Natural killer cell treated with Interleukin-12 subunit alpha and Interleukin-12 subunit beta and Interleukin-15 and Interleukin-18, amount 100 ng/mL, for 72 hours (primary cell): ENCODE measurements around the gene GNPTG. TPM values are rescaled to one million over a fixed set of nuclear protein-coding genes. Genes with fewer than 3 reads are reported as not detected.

Experiments used
- ATAC-seq, 2 donors: fragments of 150-1000 bp; cut with Tn5 transposase in 1 of 2; sonication (Bioruptor Pico), chemical (Tn5 transposase) in 1 of 2; 2 replicates each; pipeline ENCODE4 v1.10.0; 2021
- DNase-seq: peaks from one replicate; pipeline ENCODE4 v3.0.0; 2022; ENCODE audit warnings: low spot score
- H3K27ac Mint-ChIP-seq, 2 donors: 1 replicate in 1 of 2; 2 replicates in 1 of 2; pipeline ENCODE4 v1.8.0; 2022; ENCODE audit warnings: mixed read lengths in 2 of 2, mild to moderate bottlenecking in 1 of 2, moderate library complexity in 1 of 2
- H3K27me3 Mint-ChIP-seq, 2 donors: 1 replicate in 1 of 2; 2 replicates in 1 of 2; pipeline ENCODE4 v1.8.0; 2022; ENCODE audit warnings: mixed read lengths in 2 of 2
- H3K36me3 Mint-ChIP-seq: one replicate; pipeline ENCODE4 v1.8.0; 2022; ENCODE audit warnings: mixed read lengths
- H3K4me1 Mint-ChIP-seq, 2 donors: 1 replicate in 1 of 2; 2 replicates in 1 of 2; pipeline ENCODE4 v1.8.0; 2022; ENCODE audit warnings: low read depth in 2 of 2, mixed read lengths in 2 of 2, mild to moderate bottlenecking in 1 of 2
- H3K4me3 Mint-ChIP-seq: one replicate; pipeline ENCODE4 v1.8.0; 2022; ENCODE audit warnings: mixed read lengths
- H3K9me3 Mint-ChIP-seq: 2 replicates; pipeline ENCODE4 v1.8.0; 2022; ENCODE audit warnings: mixed read lengths
- total RNA-seq, 2 donors: library from RNA; stranded (reverse); gene quantifications; one replicate each; pipeline ENCODE4 v1.2.3, GENCODE V29; 2022

Gene GNPTG
- total RNA-seq, 2 donors from 2014 or later, result 36.1 to 38.9 TPM

GRCh38 chr16:1333854-1334700 is 17.7 kb upstream of the GNPTG start:
- Mint-ChIP-seq H3K36me3 (no peaks in the 10 kb centered on the region), H3K27ac (no peak overlapping the region), H3K27me3 (peaks cover 0 to 2% of the 10 kb centered on the region in 2 donors), H3K4me1 (peaks cover 0 to 8% of the 10 kb centered on the region in 2 donors), H3K4me3 (no peak overlapping the region), H3K9me3 (no peaks in the 10 kb centered on the region)
- ATAC-seq, result no peak
- DNase-seq, result no peak

DNA sequence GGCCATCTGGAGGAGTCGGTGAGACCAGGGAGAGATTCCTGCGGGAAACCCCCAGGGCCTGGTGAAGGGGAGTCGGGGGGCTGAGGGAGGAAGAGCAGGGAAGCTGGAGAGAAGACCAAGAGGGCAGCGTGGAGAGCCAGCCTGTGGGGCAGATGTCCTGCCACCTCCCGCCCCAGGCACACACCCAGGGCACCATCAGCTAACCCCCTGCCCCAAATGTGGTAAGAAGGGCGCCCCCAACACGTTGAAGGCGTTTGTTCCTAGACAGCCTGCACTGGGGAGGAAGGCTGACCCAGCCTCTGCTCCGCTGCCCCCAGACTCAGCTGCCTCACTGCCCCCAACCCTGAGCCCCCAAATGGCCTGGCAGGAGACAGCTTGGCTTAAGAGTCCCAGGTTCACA is 17.0 kb upstream of the GNPTG start:
- Mint-ChIP-seq H3K4me3 (no peak overlapping the region), H3K36me3 (no peaks in the 10 kb centered on the region), H3K27ac (no peak overlapping the region), H3K4me1 (peaks cover 0 to 8% of the 10 kb centered on the region in 2 donors), H3K27me3 (peaks cover 0 to 2% of the 10 kb centered on the region in 2 donors), H3K9me3 (no peaks in the 10 kb centered on the region)
- no peak for DNase-seq
- ATAC-seq, result no peak

DNA sequence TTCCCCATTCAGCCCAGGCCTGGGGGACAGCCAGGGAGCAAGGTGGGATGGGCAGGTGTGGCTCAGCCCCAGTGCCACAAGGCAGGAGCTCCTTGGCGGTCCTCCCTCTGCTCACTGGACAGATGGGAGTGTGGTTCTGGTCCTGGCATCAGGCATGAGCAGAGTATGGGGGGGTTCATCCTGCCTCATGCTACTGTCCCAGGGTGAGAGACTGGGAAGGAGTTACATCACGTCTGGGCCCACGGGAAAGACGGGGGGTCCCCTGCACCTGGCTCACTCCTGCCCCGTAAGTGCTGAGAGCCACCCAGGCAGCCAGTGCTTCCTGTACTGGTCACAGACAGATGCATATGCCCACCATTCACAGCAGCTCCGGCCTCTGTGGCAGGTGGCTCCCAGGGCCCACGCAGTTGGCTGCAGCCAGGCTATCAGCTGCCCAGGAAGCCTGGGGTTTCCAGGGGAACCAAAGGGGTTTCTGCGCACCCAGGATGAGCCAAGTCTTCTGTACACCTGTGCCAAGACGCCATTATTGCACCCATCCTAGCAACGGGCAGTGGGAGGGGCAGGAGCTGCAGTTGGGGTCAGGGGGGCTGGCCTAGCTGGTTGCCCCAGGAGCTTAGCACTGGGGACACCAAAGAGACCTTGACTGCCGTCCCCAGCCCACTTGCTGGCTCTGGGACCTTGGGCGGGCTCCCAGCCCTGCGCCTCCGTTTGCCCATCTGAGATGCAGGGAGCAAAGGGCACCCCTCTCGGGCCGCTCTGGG is 16.3 kb upstream of the GNPTG start:
- Mint-ChIP-seq H3K36me3 (no peaks in the 10 kb centered on the region), H3K9me3 (no peaks in the 10 kb centered on the region), H3K4me1 (peaks cover 0 to 8% of the 10 kb centered on the region in 2 donors), H3K27me3 (peaks cover 0 to 2% of the 10 kb centered on the region in 2 donors), H3K27ac (no peak overlapping the region), H3K4me3 (no peak overlapping the region)
- DNase-seq, result no peak
- ATAC-seq, result no peak

DNA sequence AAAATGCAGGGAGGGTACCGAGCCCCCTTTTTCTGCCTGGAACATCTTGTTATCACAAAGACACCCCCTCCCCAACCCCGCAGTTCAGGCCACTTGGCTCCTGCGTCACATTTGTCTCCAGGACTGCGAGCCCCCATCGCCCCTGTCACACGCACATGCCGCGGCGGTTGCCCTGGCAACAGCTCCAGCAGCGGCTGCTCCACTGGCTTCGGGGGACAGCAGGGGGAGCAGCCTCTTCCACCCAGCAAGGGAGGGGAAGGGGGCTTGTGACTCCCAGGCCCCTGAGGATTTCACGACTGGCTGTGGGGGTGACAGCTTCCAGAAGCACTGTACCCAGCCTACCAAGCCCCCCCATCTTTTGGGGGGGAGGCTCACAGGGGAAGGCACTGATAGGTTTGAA is 15.7 kb upstream of the GNPTG start:
- Mint-ChIP-seq H3K36me3 (no peaks in the 10 kb centered on the region), H3K9me3 (no peaks in the 10 kb centered on the region), H3K27ac (no peak overlapping the region), H3K27me3 (peaks cover 0 to 2% of the 10 kb centered on the region in 2 donors), H3K4me1 (peaks cover 0 to 8% of the 10 kb centered on the region in 2 donors), H3K4me3 (no peak overlapping the region)
- ATAC-seq (no peak), DNase-seq (no peak)

DNA sequence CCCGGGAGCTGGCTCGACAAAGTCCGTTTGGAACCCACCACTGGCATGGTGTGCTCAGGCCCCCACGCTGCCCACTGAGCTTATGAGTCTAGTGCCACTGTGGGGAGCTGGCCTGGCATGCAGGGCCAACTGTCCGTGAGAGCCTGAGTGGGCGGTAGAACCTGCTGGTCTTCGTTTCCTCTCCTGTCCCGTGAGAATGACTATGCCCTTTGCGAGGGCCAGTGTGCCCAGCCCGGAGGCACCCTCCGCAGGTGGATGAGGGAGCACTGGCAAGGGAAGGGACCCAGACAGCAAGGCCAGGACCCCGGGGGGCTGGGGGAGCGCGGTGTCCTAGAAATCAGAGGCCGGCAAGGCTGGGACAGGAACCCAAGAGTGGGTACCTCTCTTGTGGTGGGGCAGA is 15.1 kb upstream of the GNPTG start:
- ATAC-seq (no peak), DNase-seq (no peak)
- peaks cover 0 to 6% of the 10 kb centered on the region in 2 donors for H3K4me1 Mint-ChIP-seq
- H3K36me3 Mint-ChIP-seq, result no peaks in the 10 kb centered on the region
- no peak overlapping the region for H3K4me3 Mint-ChIP-seq
- H3K9me3 Mint-ChIP-seq, result no peaks in the 10 kb centered on the region
- H3K27ac Mint-ChIP-seq, result no peak overlapping the region
- peaks cover 0 to 2% of the 10 kb centered on the region in 2 donors for H3K27me3 Mint-ChIP-seq

- H3K9me3 Mint-ChIP-seq, result no peaks in the 10 kb centered on the region
- DNase-seq (no peak), ATAC-seq (no peak)
- peaks cover 0 to 2% of the 10 kb centered on the region in 2 donors for H3K27me3 Mint-ChIP-seq
- H3K36me3 Mint-ChIP-seq, result no peaks in the 10 kb centered on the region
- no peak overlapping the region for H3K27ac Mint-ChIP-seq
- peaks cover 0 to 3% of the 10 kb centered on the region in 2 donors for H3K4me1 Mint-ChIP-seq
- no peak overlapping the region for H3K4me3 Mint-ChIP-seq
Measured at GRCh38 chr16:1337486-1337885, 14.2 kb upstream of the GNPTG start.

GRCh38 chr16:1338119-1338730 is 13.5 kb upstream of the GNPTG start:
- Mint-ChIP-seq H3K27ac (no peak overlapping the region), H3K36me3 (no peaks in the 10 kb centered on the region), H3K9me3 (no peaks in the 10 kb centered on the region), H3K27me3 (peaks cover 0 to 2% of the 10 kb centered on the region in 2 donors), H3K4me1 (peaks cover 5 to 8% of the 10 kb centered on the region in 2 donors), H3K4me3 (no peak overlapping the region)
- no peak for DNase-seq
- no peak for ATAC-seq

DNA sequence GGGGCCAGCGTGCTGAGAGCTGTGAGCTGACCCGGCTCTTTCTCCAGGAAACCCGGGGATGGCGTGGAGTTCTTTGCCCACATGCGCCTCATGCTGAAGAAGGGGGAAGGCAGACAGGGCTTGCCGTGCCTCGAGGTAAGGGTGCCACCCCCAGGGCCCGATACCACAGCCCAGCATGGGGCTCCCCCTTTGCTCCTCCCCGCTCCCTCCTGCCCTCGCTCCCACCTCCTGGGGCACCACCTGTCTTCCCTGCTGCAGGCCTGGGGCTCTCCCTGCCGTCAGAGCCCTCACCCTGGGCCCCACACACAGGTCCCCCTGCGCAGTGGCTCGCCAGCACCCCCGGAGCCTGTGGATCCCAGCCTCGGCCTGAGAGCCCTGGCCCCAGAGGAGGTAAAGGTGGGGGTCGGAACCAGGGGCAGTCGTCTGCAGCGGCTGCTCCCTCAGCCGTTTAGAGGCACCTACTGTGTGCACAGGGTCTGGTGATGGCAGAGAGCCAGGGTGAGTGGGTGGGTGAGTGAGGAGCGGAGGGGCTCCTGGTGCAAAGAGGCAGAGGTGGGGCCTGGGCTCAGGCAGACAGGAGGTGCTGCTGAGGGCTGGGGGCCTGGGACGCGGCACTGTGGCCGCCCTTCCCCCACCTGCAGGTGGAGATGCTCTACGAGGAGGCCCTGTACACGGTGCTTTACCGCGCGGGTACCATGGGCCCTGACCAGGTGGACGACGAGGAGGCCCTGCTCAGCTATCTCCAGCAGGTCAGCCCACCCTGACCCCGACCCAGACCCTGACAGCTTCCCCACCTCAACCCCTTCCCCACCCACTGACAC is 12.7 kb upstream of the GNPTG start:
- Mint-ChIP-seq H3K4me1 (peaks cover 9 to 10% of the 10 kb centered on the region in 2 donors), H3K27me3 (peaks cover 0 to 2% of the 10 kb centered on the region in 2 donors), H3K27ac (no peak overlapping the region), H3K36me3 (no peaks in the 10 kb centered on the region), H3K9me3 (no peaks in the 10 kb centered on the region), H3K4me3 (no peak overlapping the region)
- ATAC-seq (no peak), DNase-seq (no peak)

DNA sequence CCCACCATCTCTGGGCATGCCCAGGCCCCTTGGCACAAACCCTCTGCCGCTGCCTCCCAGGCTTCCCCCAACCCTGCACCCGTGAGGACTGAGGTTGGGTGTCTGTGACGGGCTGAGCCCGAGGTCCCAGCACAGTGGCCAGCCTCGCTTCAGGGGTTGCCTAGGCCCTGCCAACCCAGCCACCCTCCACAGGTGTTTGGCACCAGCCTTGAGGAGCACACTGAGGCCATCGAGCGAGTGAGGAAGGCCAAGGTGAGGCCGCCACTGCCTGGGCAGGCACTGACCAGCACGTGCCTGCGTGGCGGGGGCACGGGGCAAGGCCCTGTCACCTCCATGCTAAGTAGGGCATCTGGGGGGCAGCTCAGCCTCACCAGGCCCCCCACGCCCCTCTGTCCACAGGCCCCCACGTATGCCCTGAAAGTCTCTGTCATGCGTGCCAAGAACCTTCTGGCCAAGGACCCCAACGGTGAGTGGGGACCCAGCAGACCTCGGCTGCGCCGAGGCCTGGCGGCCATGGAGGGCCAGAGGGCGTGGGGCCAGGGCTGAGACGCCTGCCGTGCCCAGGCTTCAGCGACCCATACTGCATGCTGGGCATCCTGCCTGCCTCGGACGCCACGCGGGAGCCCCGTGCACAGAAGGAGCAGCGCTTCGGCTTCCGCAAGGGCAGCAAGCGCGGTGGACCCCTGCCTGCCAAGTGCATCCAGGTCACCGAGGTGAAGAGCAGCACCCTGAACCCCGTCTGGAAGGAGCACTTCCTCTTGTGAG is 10.8 kb upstream of the GNPTG start:
- Mint-ChIP-seq H3K27ac (no peak overlapping the region), H3K4me3 (no peak overlapping the region), H3K9me3 (no peaks in the 10 kb centered on the region), H3K36me3 (no peaks in the 10 kb centered on the region), H3K27me3 (no peaks in the 10 kb centered on the region), H3K4me1 (peaks cover 9 to 10% of the 10 kb centered on the region in 2 donors)
- DNase-seq (no peak), ATAC-seq (no peak)

DNA sequence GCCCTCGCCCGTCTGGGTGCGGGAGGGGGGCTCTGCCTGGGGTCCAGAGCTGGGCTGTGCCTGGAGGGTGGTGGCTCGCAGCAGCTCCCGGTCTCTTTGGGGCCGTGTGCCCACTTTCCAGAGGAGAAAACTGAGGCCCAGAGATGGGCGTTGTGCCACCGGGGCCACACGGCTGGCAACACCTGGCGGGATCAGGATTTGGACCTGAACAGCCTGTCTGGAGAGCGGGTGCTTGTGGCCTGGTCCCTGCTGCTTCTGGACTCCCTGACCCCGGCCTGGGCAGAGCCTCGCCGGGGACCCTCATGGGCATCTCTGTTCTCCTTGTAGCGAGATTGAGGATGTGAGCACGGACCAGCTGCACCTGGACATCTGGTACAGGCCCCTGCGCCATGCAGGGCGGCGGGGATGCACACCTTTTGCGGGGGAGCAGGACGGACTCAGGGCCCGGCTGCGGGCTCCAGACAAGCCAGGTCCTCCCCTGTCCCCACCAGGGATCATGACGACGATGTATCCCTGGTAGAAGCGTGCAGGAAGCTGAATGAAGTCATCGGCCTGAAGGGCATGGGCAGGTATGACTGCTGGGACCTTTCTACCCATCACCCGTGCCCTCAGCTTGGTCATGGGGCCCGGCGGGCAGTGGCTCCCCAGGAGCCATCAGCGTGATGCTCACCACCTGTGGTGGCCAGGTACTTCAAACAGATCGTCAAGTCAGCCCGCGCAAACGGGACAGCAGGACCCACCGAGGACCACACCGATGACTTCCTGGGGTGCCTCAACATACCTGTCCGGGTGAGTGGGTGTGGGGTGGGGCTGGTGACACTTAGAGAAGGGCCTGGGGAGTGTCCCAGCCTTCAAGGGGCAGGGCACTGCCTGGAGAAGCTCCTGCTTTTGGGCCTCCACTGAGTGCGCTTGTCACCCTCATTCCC is 10.0 kb upstream of the GNPTG start:
- Mint-ChIP-seq H3K9me3 (no peaks in the 10 kb centered on the region), H3K27ac (no peak overlapping the region), H3K36me3 (no peaks in the 10 kb centered on the region), H3K4me3 (peak overlapping the region; percentile 61), H3K27me3 (no peaks in the 10 kb centered on the region), H3K4me1 (peaks cover 9 to 10% of the 10 kb centered on the region in 2 donors)
- no peak for ATAC-seq
- no peak for DNase-seq

DNA sequence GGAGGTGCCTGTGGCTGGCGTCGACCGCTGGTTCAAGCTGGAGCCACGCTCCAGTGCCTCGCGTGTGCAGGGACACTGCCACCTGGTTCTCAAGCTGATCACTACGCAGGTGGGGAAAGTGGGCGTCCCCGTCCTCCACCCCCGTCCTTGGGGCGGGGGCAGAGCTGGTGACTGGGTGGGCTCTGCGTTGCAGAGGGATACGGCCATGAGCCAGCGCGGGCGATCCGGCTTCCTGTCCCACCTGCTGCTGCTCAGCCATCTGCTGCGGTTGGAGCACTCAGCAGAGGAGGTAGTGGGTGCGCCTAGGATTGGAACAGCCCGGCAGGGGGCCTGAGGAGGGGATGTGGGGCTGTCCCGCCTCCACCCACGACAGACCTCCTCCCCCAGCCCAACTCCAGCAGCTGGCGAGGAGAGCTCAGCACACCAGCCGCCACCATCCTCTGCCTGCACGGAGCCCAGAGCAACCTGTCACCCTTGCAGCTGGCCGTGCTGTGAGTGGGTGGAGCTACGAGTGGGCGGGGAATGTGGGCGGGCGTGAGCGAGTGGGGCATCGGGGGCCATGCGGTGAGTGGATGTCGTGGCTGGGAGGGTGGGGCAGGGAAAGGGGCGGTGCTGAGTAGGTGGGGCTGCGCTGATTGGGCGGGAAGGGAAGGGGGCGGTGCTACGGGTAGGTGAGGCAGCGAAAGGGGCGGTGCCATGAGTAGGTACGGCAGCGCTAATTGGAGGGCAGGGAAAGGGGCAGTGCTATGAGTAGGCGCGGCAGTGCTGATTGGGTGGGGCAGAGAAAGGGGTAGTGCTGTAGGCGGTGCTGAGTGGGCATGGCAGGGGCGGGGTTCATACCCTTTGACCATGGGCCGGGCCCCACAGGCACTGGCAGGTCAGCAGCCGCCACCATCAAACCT is 9.0 kb upstream of the GNPTG start:
- no peaks in the 10 kb centered on the region for H3K36me3 Mint-ChIP-seq
- H3K4me3 Mint-ChIP-seq, result peak overlapping the region; percentile 61
- DNase-seq (peak; percentile 93), ATAC-seq (peak; percentile 94 to 96)
- H3K4me1 Mint-ChIP-seq, result peaks cover 9 to 10% of the 10 kb centered on the region in 2 donors
- H3K9me3 Mint-ChIP-seq, result no peaks in the 10 kb centered on the region
- H3K27ac Mint-ChIP-seq, result peak overlapping the region; percentile 17 to 62
- no peaks in the 10 kb centered on the region for H3K27me3 Mint-ChIP-seq
